Endodermal cell (in vitro differentiated cells): Measurements from ENCODE around the gene C1R. TPM values are rescaled to one million over a fixed set of nuclear protein-coding genes. Genes with fewer than 3 reads are reported as not detected.

Experiments
- DNase-seq: peaks from one replicate; pipeline ENCODE4 v3.0.0-alpha.2; 2017
- H3K27ac ChIP-seq: 2 replicates; pipeline ENCODE4 v1.5.1; 2013; ENCODE audit warnings: mild to moderate bottlenecking, low read depth, low read length, moderate library complexity
- H3K27me3 ChIP-seq: 2 replicates; pipeline ENCODE4 v1.6.1; 2013; ENCODE audit warnings: mild to moderate bottlenecking, low read length, moderate library complexity; ENCODE audit not compliant: insufficient read depth, control insufficient read depth, poor library complexity, severe bottlenecking
- H3K36me3 ChIP-seq: 2 replicates; pipeline ENCODE4 v1.7.0; 2013; ENCODE audit warnings: mild to moderate bottlenecking, low read length, moderate library complexity; ENCODE audit not compliant: control insufficient read depth, insufficient read depth
- H3K4me1 ChIP-seq: one replicate; pipeline ENCODE4 v1.7.0; 2013; ENCODE audit warnings: low read length; ENCODE audit not compliant: control insufficient read depth, insufficient read depth
- H3K4me3 ChIP-seq: 2 replicates; pipeline ENCODE4 v1.5.1; 2013; ENCODE audit warnings: mild to moderate bottlenecking, low read length, moderate library complexity
- H3K9ac ChIP-seq: 2 replicates; pipeline ENCODE4 v1.6.1; 2013; ENCODE audit warnings: mild to moderate bottlenecking, low read length, moderate library complexity; ENCODE audit not compliant: poor library complexity, severe bottlenecking; ENCODE audit errors: extremely low read depth
- H3K9me3 ChIP-seq: 2 replicates; pipeline ENCODE4 v1.6.1; 2013; ENCODE audit warnings: mild to moderate bottlenecking, low read length, moderate library complexity; ENCODE audit not compliant: control insufficient read depth
- H3K27ac Mint-ChIP-seq: 2 replicates; pipeline ENCODE4 v1.8.0; 2020; ENCODE audit warnings: mixed read lengths
- H3K27me3 Mint-ChIP-seq: 2 replicates; pipeline ENCODE4 v1.8.0; 2021; ENCODE audit warnings: mild to moderate bottlenecking, mixed read lengths; ENCODE audit not compliant: insufficient read depth
- H3K36me3 Mint-ChIP-seq: 2 replicates; pipeline ENCODE4 v1.8.0; 2020; ENCODE audit warnings: low read depth, mixed read lengths
- H3K4me1 Mint-ChIP-seq: 2 replicates; pipeline ENCODE4 v1.8.0; 2020; ENCODE audit warnings: mixed read lengths
- H3K4me3 Mint-ChIP-seq: 2 replicates; pipeline ENCODE4 v1.8.0; 2020; ENCODE audit warnings: mild to moderate bottlenecking, moderate library complexity, mixed read lengths
- H3K9me3 Mint-ChIP-seq: 2 replicates; pipeline ENCODE4 v1.8.0; 2020; ENCODE audit warnings: mild to moderate bottlenecking, mixed read lengths
- WGBS, 2 experiments: methylation state at CpG; one replicate each; pipeline versions ENCODE4 v1.1.5 to v1.1.7; 2013; ENCODE audit warnings: missing lambda C conversion rate in 2 of 2, mixed read lengths in 1 of 2; ENCODE audit not compliant: insufficient coverage in 1 of 2, insufficient read length in 1 of 2; 5-methylcytosine and 5-hydroxymethylcytosine counted together
- total RNA-seq, 2 donors: library from RNA; stranded (reverse); fragmentation: NEBNext Ultra II Directional in 1 of 2; extraction: Animal tissue kit (Norgen Biotek cat#: 25700) in 1 of 2; gene quantifications; 2 replicates in 1 of 2; 3 replicates in 1 of 2; pipeline ENCODE4 v1.2.1, GENCODE V29; 2021
- TF ChIP-seq, protein P1 (sequence below): fragments of 200-600 bp; sonication (generic); conservative IDR thresholded peaks from 2 replicates; pipeline ENCODE4 v1.5.0; 2021; ENCODE audit warnings: antibody characterized with exemption, mild to moderate bottlenecking

The C1R gene
- total RNA-seq, 2 donors from 2014 or later: 3.9 TPM

DNA sequence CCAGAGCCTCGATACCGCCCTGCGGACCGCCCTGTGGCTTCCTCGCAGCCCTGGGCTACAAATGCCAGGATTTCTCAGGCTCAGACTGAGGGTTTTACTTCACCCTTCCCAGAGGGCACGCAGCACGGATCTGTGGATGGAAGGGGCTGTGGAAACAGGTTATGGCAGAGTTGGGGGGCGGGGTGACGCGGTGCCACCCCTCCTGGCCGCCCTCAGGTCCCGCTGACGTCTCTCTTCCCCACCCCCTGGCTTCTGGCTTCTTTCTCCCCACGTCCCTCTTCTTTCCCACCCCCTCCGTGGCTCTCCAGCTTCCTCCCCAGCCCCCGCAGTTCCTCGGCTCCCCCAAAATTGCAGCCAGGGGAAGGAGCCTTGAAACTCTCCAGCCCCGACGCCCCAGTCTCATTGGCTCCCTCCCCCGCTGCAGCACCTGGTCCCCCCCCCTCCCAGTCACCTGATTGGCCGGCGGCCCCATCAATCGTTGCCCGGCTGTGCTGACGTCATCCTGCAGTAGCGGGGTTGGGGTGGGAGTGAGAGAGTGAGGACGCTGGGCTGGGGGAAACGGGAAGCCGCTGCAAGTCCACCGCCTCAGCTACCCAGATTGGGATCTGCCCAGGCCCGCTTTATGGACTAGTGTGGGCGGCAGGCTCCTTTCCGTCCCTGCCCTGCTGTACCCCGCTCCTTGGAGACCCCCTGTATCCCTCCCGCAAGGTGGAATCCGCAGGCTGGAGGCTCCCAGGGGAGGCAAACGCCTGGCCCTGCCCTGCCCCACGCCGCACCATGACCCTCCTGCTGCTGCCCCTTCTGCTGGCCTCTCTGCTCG is 37.8 kb upstream of the C1R start, which contains the start of gene CLSTN3:
TSS of gene CLSTN3 (plus strand) at position 500 of the 820 bp plus-strand sequence. CDS start at position 778, 278 bp downstream.
- H3K27ac Mint-ChIP-seq: peak within 1 kb of the TSS; percentile 93
- 0% methylated on average over 5 to 33 of the region's 40 CpGs for WGBS, 2 experiments
- TF ChIP-seq, protein P1, sequence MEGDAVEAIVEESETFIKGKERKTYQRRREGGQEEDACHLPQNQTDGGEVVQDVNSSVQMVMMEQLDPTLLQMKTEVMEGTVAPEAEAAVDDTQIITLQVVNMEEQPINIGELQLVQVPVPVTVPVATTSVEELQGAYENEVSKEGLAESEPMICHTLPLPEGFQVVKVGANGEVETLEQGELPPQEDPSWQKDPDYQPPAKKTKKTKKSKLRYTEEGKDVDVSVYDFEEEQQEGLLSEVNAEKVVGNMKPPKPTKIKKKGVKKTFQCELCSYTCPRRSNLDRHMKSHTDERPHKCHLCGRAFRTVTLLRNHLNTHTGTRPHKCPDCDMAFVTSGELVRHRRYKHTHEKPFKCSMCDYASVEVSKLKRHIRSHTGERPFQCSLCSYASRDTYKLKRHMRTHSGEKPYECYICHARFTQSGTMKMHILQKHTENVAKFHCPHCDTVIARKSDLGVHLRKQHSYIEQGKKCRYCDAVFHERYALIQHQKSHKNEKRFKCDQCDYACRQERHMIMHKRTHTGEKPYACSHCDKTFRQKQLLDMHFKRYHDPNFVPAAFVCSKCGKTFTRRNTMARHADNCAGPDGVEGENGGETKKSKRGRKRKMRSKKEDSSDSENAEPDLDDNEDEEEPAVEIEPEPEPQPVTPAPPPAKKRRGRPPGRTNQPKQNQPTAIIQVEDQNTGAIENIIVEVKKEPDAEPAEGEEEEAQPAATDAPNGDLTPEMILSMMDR: no peak
- H3K4me1 Mint-ChIP-seq: peaks cover 41% of the 10 kb centered on the region
- Histone ChIP-seq H3K27me3 (no peaks in the 10 kb centered on the region), H3K27ac (peak within 1 kb of the TSS; percentile 22), H3K4me1 (peaks cover 14% of the 10 kb centered on the region), H3K9ac (peak within 1 kb of the TSS; percentile 75), H3K9me3 (no peaks in the 10 kb centered on the region), H3K4me3 (peak within 1 kb of the TSS; percentile 88), H3K36me3 (peaks cover 5% of the 10 kb centered on the region)
- no peaks in the 10 kb centered on the region for H3K9me3 Mint-ChIP-seq
- H3K4me3 Mint-ChIP-seq: peak within 1 kb of the TSS; percentile 75
- peaks cover 3% of the 10 kb centered on the region for H3K27me3 Mint-ChIP-seq
- peak; percentile 99 for DNase-seq
- H3K36me3 Mint-ChIP-seq: peaks cover 30% of the 10 kb centered on the region

DNA sequence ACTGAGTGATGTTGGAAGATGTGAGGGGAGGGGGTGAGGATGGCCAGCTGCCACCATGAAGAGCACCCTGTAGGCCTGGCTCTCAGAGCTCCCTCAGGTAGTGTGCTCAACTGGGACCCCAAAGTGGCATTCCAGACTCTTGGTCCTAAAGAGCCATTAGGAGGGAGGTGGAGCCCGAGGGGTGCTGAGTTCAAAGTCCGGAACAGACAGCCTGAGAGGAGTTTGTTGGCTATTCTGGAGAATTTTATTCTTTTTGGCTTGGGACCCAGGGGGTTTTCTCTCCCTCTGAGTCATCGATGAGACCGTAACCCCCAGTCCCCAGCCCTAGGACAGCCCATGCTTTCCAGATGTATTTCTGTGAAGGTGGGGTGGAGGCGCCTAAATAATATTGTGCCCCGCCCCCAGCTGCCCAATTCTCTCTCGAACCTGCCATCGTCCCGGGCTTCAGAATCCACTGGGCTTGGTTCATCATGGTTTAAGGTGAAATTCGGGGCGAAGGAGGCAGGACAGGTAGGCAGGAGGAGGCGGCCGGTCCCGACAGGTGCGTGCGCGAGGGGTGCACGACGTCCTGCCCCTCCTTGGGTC is 37.1 kb upstream of the C1R start:
- no peaks in the 10 kb centered on the region for H3K9me3 Mint-ChIP-seq
- peak overlapping the region; percentile 93 for H3K27ac Mint-ChIP-seq
- H3K27ac ChIP-seq: no peak overlapping the region
- WGBS, 2 experiments: 7 to 14% methylated on average over 9 to 17 of the region's 19 CpGs
- TF ChIP-seq, protein P1: no peak
- H3K27me3 Mint-ChIP-seq: peaks cover 3% of the 10 kb centered on the region
- peak overlapping the region; percentile 88 for H3K4me3 ChIP-seq
- H3K36me3 Mint-ChIP-seq: peaks cover 23% of the 10 kb centered on the region
- peaks cover 14% of the 10 kb centered on the region for H3K4me1 ChIP-seq
- peak overlapping the region; percentile 75 for H3K9ac ChIP-seq
- H3K4me3 Mint-ChIP-seq: peak overlapping the region; percentile 75
- no peaks in the 10 kb centered on the region for H3K27me3 ChIP-seq
- H3K4me1 Mint-ChIP-seq: peaks cover 48% of the 10 kb centered on the region
- DNase-seq: peak; percentile 57
- H3K36me3 ChIP-seq: peaks cover 5% of the 10 kb centered on the region
- no peaks in the 10 kb centered on the region for H3K9me3 ChIP-seq

DNA sequence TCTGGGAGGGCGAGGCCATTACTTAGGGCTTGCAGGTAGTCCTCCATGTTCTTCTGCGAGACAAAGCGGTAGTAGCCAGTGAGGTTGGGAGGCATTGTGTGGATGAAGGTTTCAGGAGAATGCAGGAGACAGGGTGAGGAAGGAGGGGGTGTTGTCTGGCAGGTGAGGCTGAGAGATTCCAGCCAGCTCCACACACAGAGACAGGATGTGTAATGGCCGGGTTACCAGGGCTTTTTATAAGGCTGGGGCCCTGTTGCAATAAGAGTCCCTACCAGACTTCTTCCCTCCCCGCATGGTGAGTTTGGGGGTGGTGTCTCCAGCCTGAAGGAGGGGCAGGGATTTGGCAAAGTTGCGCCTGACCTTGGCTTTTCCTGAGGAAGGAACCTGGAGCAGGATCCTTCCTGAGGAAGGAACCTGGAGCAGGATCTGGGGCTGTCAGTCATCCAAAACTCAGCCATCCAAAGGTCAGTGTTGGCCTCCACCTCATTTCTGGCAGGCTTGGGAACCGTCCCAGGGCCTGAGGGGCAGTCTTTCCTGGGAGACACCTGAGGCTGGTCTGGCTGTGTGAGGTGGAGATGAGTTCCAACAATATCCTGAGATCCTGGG is 36.5 kb upstream of the C1R start, which contains the start of gene RBP5:
TSS of gene RBP5 (minus strand) at position 209 of the 606 bp plus-strand sequence. CDS start at position 95, 114 bp downstream.
- 66 to 89% methylated on average over 3 to 7 of the region's 7 CpGs for WGBS, 2 experiments
- H3K27ac ChIP-seq: no peak within 1 kb of the TSS
- Mint-ChIP-seq H3K36me3 (peaks cover 19% of the 10 kb centered on the region), H3K27ac (peak within 1 kb of the TSS; percentile 93), H3K9me3 (no peaks in the 10 kb centered on the region), H3K4me3 (peak within 1 kb of the TSS; percentile 75), H3K4me1 (peaks cover 54% of the 10 kb centered on the region), H3K27me3 (peaks cover 3% of the 10 kb centered on the region)
- peaks cover 2% of the 10 kb centered on the region for H3K36me3 ChIP-seq
- H3K9me3 ChIP-seq: no peaks in the 10 kb centered on the region
- peak; percentile 86 for DNase-seq
- H3K4me1 ChIP-seq: peaks cover 14% of the 10 kb centered on the region
- peak within 1 kb of the TSS; percentile 75 for H3K9ac ChIP-seq
- peak within 1 kb of the TSS; percentile 88 for H3K4me3 ChIP-seq
- TF ChIP-seq, protein P1: no peak
- H3K27me3 ChIP-seq: no peaks in the 10 kb centered on the region
